Inflammatory macrophage (primary cell): ENCODE results near the gene ARHGAP4.
A peak's percentile ranks its signal among the peaks of the same experiment; 100 is the strongest.

Experiments
- DNase-seq, 2 donors: peaks; one replicate each; pipeline ENCODE4 v3.0.0-alpha.2; 2020 to 2022
- total RNA-seq, 18 experiments: gene quantifications; one replicate each; lab custom pipeline; 2026; ENCODE audit warnings: mixed read lengths in 6 of 18, inconsistent platforms in 2 of 18; lab: John Stamatoyannopoulos, UW

Gene ARHGAP4
- total RNA-seq: 32.3 to 163 (median 102) reads per million in 18 experiments

DNA sequence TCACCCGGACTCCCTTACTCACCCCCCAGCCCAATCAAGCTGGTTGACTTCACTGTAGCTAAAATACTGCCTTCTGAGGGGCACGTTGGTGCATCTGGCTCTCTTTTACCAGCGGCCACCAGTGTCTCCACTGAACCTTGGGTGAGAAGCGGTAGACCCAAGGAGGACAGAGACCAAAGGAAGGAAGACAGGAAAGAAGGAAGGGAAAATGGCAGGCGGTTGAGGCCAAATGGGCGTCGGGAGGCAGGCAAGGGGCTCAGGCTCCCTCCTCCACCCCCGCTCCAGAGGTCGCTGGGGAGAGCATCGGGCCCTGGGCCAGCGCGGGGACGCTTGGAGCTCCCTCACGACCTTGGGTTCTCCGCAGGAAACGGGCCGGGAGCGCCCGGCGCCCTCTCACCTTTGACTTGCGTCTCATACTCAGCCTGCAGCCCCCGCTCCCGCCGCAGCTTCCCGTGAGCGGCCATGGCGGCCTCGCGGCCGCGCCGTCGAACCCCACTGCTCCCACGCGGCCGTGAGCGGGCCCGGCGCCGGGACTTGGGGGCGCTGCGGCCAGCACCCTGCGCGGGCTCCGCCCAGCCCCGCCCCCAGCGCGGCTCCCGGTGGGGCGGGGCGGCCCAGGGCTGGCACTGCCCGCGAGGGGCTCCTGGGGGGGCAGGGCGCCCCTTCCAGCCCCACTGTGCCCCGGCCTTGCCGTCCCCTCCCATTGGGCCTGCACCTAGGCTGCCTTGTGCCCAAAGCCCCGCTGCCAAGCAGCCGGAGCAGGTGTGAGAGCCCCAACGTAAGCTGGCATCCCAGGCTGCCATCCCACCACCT, at the start of gene ARHGAP4:
Gene ARHGAP4 (minus strand): TSS at position 526 of the 813 bp plus-strand sequence. CDS start 62 bp downstream, at position 464.
- DNase-seq: peak; percentile 50 to 66

- DNase-seq: peak in 1 of 2 donors; percentile 40
These were observed 48.7 kb upstream of the ARHGAP4 start for GRCh38 chrX:153974726-153975286.

DNA sequence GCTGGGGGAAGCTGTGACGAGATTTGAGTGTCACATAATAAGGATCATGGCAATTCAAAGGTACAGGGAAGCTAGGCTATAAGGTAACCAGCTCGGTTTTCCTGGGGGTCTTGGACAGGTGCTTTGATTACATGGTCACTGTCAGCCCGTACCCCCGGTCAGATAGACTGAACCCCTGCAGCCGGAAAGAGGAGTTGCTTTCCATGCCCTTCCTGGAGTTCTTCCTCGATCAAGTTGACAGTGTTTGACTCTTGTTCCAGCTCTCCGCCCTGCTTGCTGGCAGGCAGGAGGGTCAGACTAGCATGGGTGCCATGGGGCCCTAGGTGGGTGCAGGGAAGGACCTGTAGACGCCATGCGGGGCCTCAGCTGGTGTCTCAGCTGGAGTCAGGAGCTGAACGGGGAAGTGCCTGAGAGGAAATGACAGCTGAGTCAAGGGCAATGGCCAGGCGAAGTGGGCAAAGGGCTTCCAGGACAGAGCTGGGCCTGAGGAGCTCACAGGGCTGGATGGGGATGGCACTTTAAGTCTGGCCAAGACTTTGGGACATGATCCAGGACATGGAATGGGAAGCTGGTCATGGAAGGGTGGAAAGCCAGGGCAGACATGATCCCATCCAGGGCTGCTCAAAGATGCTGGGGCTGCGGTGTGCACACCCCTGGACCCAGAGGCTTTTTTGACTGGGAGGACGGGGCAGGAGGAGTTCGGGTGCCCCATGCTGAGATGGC, 48.1 kb upstream of the ARHGAP4 start:
- DNase-seq: peak; percentile 51 to 65

DNA sequence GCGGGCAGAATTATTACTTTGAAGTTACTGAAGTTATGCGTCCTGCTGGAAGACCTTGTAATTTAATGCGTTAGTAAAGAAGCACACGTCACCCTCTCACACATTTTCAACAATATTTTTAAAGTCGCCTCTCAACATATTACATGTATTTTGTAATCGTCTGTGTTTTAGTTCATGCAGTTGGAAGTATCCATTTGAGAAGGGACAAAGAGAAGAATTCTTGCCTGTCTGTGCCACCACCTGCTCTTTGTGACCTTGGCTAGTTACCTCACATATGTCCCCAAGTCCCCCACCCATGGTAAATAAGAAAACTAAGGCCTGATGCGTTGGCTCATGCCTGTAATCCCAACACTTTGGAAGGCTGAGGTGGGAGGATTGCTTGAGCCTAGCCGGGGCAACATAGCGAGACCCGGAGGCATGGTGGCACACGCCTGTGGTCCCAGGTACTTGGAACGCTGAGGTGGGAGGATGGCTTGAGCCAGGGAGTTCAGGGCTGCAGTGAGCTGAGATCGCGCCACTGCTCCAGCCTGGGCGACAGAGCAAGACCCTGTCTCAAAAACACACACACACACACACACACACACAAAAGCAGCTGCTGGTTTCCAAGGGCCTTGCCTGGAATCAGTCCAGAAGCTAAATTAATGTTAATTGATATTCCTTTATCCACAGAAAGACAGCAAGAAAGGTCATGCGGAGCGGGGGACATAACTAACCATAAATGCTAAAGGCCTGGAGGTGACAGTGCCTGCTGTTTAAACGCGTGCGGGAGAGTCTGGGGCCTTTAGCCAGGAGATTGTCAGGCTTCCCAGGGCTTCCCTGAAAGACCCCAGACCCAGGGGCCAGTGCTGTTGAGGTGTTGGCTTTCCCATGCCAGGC, 47.3 kb upstream of the ARHGAP4 start:
- no peak for DNase-seq

DNA sequence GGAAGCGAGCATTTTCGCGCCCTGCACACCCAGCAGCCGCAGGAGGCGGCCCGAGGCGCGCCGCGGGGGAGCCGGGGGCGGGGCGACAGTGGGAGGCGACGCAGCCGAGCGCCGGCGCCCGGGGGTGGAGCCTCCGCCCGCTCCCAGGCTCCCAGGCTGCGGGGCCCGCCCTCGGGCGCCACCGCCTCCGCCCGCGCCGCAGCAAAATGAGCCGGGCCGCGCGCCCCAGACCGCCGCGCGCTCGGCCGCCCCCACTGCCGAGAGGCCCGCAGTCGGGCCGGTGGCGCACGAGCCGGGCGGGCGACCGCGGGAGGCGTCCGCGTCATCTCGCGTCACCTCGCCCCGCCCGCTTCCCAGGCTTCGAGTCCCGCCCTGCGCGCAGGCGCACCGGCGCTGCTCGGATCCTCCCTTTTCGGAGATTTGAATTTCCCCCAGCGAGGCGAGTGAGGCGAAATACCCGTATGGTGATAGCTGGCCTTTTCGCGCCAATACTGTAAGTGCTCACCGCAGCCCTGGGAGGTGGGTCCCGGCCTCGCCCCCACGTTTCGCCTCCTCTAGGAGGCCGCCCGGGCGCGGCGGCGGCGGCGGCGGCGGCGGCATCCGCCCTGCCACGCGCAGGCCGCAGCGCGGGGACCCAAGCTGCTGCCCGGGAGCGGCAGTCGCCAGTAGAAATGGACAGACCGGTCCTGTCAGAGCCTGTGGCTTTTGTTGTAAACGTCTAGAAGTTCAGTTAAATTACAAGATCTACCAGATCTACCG, 46.5 kb upstream of the ARHGAP4 start, which contains the start of gene TMEM187:
Gene TMEM187 (plus strand): TSS at position 387 of the 759 bp plus-strand sequence. CDS start 9,309 bp downstream, outside the sequence.
- peak; percentile 80 to 90 for DNase-seq

DNA sequence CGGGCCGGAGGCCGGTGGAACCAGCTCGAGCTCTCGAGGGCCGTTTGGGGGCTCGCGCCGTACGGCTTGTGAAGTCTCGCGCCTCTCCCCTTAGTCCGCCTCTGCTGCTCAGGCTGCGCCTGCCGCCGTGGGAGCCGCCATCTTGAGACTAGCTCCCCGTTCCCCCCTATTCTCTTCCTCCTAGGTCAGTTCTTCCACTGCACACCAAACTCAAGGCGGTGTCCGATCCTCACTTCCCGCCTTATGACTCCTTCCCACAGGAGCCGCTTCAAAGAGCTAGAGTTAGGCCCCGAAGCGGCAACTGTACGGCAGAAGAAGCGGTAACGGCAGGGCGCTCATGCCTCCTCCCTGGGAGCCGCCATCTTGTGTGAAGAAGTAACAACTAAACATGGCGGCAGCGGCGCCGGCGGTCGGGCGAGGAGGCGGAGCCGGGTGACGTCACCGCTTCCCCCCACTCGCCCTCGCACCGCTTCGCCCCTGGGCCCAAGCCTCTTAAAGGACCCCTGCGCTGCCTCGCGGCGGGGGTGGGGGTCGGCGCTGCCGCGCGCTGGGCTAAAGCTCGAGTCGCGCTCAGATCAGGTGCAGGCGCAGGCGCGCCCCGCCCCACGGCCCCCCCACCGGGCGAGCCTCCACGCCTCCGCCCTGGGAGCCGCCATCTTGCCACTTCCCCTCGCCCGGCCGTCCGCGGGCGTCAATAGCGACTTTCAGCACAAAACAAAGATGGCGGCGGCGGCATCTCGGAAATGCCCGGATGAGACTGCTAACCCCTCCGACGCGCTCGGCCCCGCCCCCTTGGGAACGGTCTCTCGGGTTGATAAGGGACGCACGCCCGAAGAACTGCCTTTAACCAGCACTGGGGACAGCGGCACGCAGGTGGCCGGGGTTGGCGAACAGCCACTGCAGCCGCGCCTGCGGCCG, 45.6 kb upstream of the ARHGAP4 start, which contains the start of gene HCFC1:
Gene HCFC1 (minus strand): TSS at position 369 of the 918 bp plus-strand sequence. CDS start 978 bp downstream, outside the sequence.
- DNase-seq: peak; percentile 86 to 91

- peak; percentile 86 to 87 for DNase-seq
These were observed 45.0 kb upstream of the ARHGAP4 start for GRCh38 chrX:153971124-153971449.

- DNase-seq: no peak
These were observed 44.5 kb upstream of the ARHGAP4 start for GRCh38 chrX:153970357-153971123.

GRCh38 chrX:153969904-153970356, 43.9 kb upstream of the ARHGAP4 start:
- no peak for DNase-seq

DNA sequence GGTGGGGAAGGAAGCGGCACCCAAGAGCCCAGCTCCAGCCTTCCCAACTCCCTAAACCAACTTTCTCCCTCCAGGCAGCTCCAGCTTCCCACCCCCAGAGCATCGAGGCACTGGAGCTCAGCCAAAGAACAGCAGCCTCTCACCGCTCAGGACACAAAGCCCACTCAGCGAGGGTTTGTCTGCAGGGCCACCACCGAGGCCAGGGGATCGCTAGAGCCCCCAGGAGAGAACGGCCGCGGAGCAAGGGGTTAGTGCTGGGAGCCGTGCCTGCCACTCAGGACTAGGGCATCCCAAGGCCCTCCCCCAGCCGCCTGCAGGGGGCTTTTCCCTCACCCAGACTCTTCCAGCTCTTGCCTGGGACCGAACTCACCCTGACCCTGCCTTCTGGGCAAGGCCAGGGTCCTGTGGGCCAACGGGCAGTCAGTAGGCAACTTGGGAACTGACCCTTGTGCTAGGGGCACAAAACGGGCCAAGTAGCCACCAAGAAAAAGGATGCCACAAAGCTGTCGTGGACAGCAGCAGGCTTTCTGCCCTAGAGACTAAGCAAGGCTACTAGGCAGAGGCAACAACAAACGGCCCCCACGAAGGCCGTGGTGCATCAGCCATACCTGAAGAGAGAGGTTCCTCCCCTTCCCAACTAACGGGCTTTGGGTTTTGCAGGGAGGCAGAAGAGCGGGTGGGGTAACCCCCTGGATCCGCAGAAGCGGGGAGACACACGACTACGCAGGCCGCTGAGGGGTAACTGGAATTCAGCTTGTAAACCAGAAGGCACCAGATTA, 43.2 kb upstream of the ARHGAP4 start:
- no peak for DNase-seq

- DNase-seq: no peak
These were observed 42.7 kb upstream of the ARHGAP4 start for GRCh38 chrX:153968754-153969124.

- no peak for DNase-seq
These were observed 42.2 kb upstream of the ARHGAP4 start for GRCh38 chrX:153968255-153968654.

- DNase-seq: peak in 1 of 2 donors; percentile 24
These were observed 41.6 kb upstream of the ARHGAP4 start for GRCh38 chrX:153967536-153968224.

DNA sequence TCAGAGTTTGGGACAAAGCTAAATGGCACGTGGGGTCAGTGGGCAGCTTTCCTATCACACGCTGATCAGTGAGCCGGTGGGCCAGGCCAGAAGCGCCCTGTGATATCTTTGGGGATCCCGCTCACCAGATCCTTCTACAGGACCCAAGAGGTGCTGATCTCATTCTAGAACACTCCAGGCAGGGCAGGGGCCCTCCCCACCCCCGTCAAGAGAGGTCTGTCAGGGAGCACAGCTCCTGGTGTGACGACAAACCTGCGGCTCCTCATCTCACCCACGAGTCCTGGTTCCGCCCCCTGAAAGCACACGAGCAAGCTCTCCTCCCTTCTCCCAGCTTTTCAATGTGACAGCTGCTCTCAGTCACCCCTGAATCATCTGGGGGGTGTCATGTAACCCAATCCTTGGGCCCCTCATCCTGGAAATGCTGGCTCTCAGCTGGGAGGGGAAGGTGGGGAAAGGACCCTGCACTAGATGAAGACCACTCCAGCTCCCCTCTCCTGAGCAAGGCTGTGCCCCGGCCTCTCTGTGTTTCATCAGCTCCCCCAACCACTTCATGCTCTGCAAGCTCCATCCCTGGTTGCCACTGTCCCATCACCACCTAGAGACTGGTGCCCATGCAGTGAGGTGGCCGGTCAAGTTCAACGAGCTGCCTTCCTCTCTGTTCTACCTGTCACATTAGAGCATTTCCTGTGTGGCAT, 40.9 kb upstream of the ARHGAP4 start:
- no peak for DNase-seq

DNA sequence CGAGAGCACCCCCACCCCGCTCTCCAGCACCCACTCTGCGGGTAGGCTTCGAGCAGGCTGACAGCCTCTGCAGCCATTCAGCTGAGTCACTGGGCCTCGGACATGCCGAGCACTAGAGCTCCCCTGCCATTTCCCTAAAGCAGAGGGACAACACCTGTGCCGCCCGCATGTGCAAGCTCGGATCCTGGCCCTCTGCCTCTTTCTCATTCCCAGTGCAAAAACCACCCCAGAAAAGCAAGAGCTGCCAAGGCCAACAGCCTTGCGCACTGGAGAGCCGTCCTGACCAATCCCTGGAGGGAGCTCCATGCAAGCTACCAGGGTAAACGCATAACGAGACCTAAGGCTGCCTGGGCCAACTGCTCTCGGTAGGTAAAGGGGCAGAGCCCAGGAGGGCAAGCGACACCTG, 40.2 kb upstream of the ARHGAP4 start:
- no peak for DNase-seq

DNA sequence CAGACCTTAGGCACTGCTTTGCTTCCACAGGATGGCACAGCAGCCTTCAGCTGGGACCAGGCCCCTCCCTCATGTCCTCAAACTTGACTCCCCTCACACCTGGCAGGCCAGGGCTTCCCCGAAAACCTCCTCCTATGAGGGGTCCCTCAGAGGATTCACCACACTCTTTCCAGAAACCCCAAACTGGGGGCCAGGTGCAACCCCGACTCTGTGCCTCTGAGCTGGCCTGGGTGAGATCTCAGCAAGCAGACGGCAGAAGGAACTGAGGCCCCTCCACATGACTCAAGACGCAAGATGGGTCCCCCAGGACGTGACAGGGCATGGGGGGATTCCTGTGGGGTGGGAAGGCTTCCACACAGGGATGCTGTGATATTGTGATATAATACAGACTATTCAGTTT, 39.3 kb upstream of the ARHGAP4 start:
- no peak for DNase-seq

DNA sequence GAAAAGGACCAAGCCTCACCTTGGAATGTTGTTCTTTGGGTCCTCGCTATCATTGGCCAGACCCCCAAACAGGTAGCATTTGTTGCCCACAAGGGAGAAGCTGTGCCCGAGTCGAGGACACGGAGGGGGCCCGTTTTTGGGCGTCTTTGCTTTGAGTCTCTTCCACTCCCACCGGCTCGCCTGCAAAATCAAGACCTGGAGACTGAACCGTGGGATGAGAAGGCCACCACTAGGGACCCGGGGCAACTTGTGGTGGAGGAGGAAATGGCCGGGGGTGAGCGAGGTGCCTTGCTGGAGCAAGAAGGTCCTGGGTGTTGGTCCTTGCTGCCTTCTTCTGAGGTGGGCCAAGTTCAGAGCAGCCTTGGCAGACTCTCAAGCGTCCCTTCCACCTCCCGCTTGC, 38.0 kb upstream of the ARHGAP4 start:
- DNase-seq: no peak
